Measurements from ENCODE around the gene FADS2. TPM values are rescaled to one million over a fixed set of nuclear protein-coding genes. Genes with fewer than 3 reads are reported as not detected.
A peak's percentile ranks its signal among the peaks of the same experiment; 100 is the strongest.

Gene FADS2
- total RNA-seq, 1 donor from 2014 or later, result 315 TPM

DNA sequence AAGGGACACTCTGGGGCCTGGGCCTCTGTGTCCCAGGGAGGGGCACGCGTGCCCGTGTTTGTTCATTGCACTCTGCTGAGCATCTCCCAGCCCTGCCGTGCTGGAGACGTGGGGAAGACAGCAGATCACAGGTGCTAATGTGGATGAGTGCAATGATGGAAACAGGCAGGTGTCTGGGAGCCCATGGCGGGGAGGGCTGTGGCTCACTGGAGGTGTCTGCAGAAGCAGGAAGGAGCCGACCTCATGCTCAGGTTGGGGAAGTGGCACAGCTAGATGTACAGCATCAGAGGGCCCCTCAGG lies 43.6 kb upstream of the FADS2 start:
- DNase-seq (ENCODE audit: low spot score), result no peak
- TF ChIP-seq, protein P1, sequence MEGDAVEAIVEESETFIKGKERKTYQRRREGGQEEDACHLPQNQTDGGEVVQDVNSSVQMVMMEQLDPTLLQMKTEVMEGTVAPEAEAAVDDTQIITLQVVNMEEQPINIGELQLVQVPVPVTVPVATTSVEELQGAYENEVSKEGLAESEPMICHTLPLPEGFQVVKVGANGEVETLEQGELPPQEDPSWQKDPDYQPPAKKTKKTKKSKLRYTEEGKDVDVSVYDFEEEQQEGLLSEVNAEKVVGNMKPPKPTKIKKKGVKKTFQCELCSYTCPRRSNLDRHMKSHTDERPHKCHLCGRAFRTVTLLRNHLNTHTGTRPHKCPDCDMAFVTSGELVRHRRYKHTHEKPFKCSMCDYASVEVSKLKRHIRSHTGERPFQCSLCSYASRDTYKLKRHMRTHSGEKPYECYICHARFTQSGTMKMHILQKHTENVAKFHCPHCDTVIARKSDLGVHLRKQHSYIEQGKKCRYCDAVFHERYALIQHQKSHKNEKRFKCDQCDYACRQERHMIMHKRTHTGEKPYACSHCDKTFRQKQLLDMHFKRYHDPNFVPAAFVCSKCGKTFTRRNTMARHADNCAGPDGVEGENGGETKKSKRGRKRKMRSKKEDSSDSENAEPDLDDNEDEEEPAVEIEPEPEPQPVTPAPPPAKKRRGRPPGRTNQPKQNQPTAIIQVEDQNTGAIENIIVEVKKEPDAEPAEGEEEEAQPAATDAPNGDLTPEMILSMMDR (IDR thresholded peaks at IDR 0.05), result no peak
- H3K27ac Mint-ChIP-seq (ENCODE audit: unreplicated experiment), result peak overlapping the region; percentile 13
- H3K9me3 Mint-ChIP-seq (ENCODE audit: low read depth), result no peaks in the 10 kb centered on the region
- H3K36me3 Mint-ChIP-seq (ENCODE audit: low read depth), result peaks cover 10% of the 10 kb centered on the region
- no peaks in the 10 kb centered on the region for H3K27me3 Mint-ChIP-seq (ENCODE audit: low read depth)
- H3K4me1 Mint-ChIP-seq (ENCODE audit: low read depth), result peaks cover 20% of the 10 kb centered on the region
- H3K4me3 Mint-ChIP-seq (ENCODE audit: unreplicated experiment), result no peak overlapping the region

DNA sequence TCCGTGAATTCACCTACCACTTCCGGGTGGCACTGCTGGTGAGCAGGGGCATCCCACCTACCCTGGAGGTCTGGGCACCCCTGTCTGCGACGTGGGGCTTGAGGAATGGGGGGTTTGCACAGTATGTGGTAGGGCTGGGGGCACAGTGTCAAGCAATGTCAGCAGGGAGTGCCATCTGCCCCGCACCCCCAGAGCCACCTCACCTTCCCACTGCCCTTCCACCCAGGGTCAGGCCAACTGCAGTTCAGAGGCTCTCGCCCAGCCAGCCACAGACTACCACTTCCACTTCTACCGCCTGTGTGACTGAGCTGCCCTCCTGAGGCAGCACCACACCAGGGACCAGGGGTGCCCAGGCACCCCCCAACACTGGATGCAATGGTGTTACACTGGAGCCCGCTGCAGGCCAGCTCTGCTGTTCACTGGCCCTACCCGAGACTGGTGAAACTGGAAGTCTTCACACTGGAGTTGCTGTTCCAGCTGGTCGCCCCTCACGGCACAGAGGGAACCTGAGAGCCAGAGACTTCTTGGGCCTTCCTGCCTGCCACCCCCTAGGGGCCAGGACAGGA lies 42.2 kb upstream of the FADS2 start:
- H3K36me3 Mint-ChIP-seq (ENCODE audit: low read depth), result peaks cover 17% of the 10 kb centered on the region
- no peak overlapping the region for H3K27ac Mint-ChIP-seq (ENCODE audit: unreplicated experiment)
- H3K4me3 Mint-ChIP-seq (ENCODE audit: unreplicated experiment), result no peak overlapping the region
- TF ChIP-seq, protein P1 (IDR thresholded peaks at IDR 0.05), result no peak
- H3K27me3 Mint-ChIP-seq (ENCODE audit: low read depth), result no peaks in the 10 kb centered on the region
- DNase-seq (ENCODE audit: low spot score), result peak; percentile 70
- H3K4me1 Mint-ChIP-seq (ENCODE audit: low read depth), result peaks cover 20% of the 10 kb centered on the region
- no peaks in the 10 kb centered on the region for H3K9me3 Mint-ChIP-seq (ENCODE audit: low read depth)

DNA sequence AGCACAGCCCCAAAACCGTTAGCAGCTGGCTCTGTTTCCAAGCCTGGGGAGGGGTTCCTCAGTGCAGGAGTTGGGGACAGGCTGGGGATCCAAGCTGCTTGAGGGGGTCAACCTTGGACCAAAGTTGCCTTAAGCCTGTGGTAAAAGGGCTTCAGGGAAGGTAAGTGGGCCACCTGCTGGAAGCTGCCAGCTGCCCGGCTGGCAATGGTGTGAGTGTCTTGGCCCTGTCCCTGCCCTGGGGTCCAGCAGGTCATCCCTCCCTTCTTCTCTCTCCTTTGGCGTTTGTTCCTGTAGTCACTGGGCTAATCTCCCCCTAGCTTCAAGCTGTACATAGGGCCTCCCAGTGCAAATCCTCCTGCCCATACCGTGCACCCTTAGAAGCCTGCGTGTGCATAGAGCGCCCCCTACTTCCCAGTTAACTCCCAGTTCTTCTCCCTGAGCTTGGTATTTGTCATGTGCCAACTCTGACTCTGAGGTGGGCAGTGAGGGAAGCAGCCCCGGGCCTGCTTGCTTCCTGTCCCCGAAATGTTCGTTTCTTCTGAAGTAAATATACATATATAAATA lies 40.1 kb upstream of the FADS2 start:
- TF ChIP-seq, protein P1 (IDR thresholded peaks at IDR 0.05), result peak; percentile 73
- no peak overlapping the region for H3K4me3 Mint-ChIP-seq (ENCODE audit: unreplicated experiment)
- H3K9me3 Mint-ChIP-seq (ENCODE audit: low read depth), result no peaks in the 10 kb centered on the region
- no peaks in the 10 kb centered on the region for H3K27me3 Mint-ChIP-seq (ENCODE audit: low read depth)
- H3K4me1 Mint-ChIP-seq (ENCODE audit: low read depth), result peaks cover 25% of the 10 kb centered on the region
- no peak for DNase-seq (ENCODE audit: low spot score)
- H3K36me3 Mint-ChIP-seq (ENCODE audit: low read depth), result peaks cover 17% of the 10 kb centered on the region
- H3K27ac Mint-ChIP-seq (ENCODE audit: unreplicated experiment), result no peak overlapping the region

DNA sequence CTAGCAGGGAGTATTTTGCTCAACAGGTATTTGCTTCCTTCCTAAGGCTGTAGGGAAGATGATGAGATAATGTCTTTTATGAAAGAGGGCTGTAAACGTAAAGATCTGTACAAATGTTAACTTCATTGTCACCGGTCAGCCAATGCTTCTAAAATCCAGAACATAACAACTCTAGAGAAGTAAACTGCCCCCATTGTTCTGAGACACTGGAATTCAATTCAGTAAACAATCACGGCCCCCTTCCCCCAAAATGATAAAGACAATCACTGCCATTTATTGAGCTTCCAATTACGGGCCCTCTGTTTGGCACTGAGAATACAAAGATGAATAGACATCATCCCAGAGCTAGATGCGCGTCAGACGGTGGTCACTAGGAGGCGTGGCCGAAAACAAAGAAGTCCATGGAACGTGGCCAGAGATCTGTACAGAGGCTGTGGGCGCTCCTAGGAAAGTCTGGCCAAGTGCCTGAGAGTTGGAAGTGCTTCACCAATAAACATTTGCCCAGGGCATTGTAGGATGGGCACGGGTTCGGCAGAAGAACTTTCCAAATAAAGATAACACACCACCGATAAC lies 36.3 kb upstream of the FADS2 start:
- Mint-ChIP-seq H3K27me3 (ENCODE audit: low read depth) (no peaks in the 10 kb centered on the region), H3K36me3 (ENCODE audit: low read depth) (peaks cover 12% of the 10 kb centered on the region), H3K27ac (ENCODE audit: unreplicated experiment) (peak overlapping the region; percentile 100), H3K9me3 (ENCODE audit: low read depth) (no peaks in the 10 kb centered on the region), H3K4me1 (ENCODE audit: low read depth) (peaks cover 17% of the 10 kb centered on the region), H3K4me3 (ENCODE audit: unreplicated experiment) (peak overlapping the region; percentile 94)
- DNase-seq (ENCODE audit: low spot score), result no peak
- TF ChIP-seq, protein P1 (IDR thresholded peaks at IDR 0.05), result no peak

DNA sequence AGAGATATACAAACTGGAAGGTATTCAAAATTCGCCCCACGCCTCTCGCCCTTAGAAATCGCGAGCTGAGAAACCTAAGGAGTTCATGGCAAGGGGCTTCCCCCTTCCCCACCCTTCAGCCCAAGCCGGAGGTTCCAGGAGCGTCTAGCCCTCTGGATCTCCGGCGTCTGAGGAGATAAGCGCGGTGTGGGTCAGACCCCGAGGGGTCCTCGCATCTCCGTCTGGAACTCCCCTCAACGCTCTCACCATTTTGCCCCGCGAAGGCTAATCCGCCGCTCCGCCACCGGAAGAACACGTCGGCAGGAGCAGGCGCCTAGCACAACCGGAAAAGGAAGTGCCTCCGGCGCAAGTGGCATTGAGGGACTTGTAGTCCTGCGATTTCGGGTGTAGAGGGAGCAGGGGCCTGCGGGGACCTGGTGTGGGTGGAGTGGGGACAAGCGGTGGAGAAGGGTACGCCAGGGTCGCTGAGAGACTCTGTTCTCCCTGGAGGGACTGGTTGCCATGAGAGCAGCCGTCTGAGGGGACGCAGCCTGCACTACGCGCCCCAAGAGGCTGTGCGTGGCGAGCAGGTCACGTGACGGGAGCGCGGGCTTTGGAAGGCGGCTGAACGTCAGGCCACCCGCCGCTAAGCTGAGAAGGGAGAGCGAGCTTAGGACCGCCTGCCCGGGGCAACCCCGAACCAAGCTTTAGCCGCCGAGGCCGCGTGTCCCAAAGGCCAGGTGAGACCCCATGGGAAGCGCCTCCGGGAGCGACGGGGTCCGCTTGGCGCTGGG lies 35.6 kb upstream of the FADS2 start, which contains the start of the genes FEN1 and TMEM258:
Gene FEN1 (plus strand): TSS at position 602 of the 773 bp plus-strand sequence. CDS start 2,451 bp downstream, outside the sequence.
Gene TMEM258 (minus strand): TSS at position 290 of the 773 bp plus-strand sequence. CDS start 41 bp downstream, at position 249.
- H3K36me3 Mint-ChIP-seq (ENCODE audit: low read depth), result peaks cover 12% of the 10 kb centered on the region
- peak within 1 kb of the TSS; percentile 94 for H3K4me3 Mint-ChIP-seq (ENCODE audit: unreplicated experiment)
- no peak for DNase-seq (ENCODE audit: low spot score)
- H3K4me1 Mint-ChIP-seq (ENCODE audit: low read depth), result peaks cover 24% of the 10 kb centered on the region
- H3K9me3 Mint-ChIP-seq (ENCODE audit: low read depth), result no peaks in the 10 kb centered on the region
- TF ChIP-seq, protein P1 (IDR thresholded peaks at IDR 0.05), result peak; percentile 24
- H3K27me3 Mint-ChIP-seq (ENCODE audit: low read depth), result no peaks in the 10 kb centered on the region
- peak within 1 kb of the TSS; percentile 100 for H3K27ac Mint-ChIP-seq (ENCODE audit: unreplicated experiment)

Measured in chondrocyte (in vitro differentiated cells).